Panc1 (cell line): ENCODE results near the gene ZNF212. TPM values are rescaled to one million over a fixed set of nuclear protein-coding genes. Genes with fewer than 3 reads are reported as not detected.

ENCODE experiments used
- ATAC-seq: fragments of 200-7000 bp; cut with Tn5 transposase; 2 replicates; pipeline ENCODE4 v1.9.1; 2020; ENCODE audit warnings: mild to moderate bottlenecking, moderate library complexity
- BruUV-seq: library from RNA; stranded (reverse); fragments of 400-500 nt; replicated peaks from 2 replicates; lab custom pipeline; 2021; lab: Mats Ljungman, UMichigan
- CTCF ChIA-PET: fragments of 300-600 bp; sonication (Branson Sonifier 250); formaldehyde crosslinking; loops from one replicate; lab custom pipeline; 2022; ENCODE audit warnings: antibody characterized with exemption; lab: Charles Lee
- POLR2A ChIA-PET: fragments of 300-600 bp; sonication (Branson Sonifier 250); formaldehyde crosslinking; loops from one replicate; lab custom pipeline; 2022; ENCODE audit warnings: antibody characterized with exemption; lab: Charles Lee
- DNase-seq: peaks from one replicate; pipeline ENCODE4 v3.0.0-alpha.2; 2010; ENCODE audit warnings: low read depth, low spot score
- H3K27ac ChIP-seq: 2 replicates; pipeline ENCODE4 v1.5.1; 2011; ENCODE audit warnings: mild to moderate bottlenecking, low read length, inconsistent platforms
- H3K27me3 ChIP-seq: fragments of 200-500 bp; sonication (Bioruptor generic); 2 replicates; pipeline ENCODE4 v1.6.0; 2014; ENCODE audit warnings: low read length, inconsistent platforms; ENCODE audit not compliant: control insufficient read depth, insufficient read depth
- H3K36me3 ChIP-seq: fragments of 200-500 bp; sonication (Bioruptor generic); 2 replicates; pipeline ENCODE4 v1.5.1; 2014; ENCODE audit warnings: inconsistent platforms, mild to moderate bottlenecking, low read length, moderate library complexity; ENCODE audit not compliant: control insufficient read depth, insufficient read depth
- H3K4me1 ChIP-seq: 2 replicates; pipeline ENCODE4 v1.5.1; 2011; ENCODE audit warnings: inconsistent platforms, mild to moderate bottlenecking, low read length, moderate library complexity; ENCODE audit not compliant: control insufficient read depth, insufficient read depth
- H3K4me3 ChIP-seq, 2 experiments: 2 replicates each; pipeline ENCODE4 v1.5.1; 2011 to 2012; ENCODE audit warnings: low read depth in 2 of 2, low read length in 2 of 2, mild to moderate bottlenecking in 2 of 2, inconsistent platforms in 1 of 2, moderate library complexity in 1 of 2
- H3K9me3 ChIP-seq: fragments of 200-500 bp; sonication (Bioruptor generic); 2 replicates; pipeline ENCODE4 v1.5.1; 2014; ENCODE audit warnings: low read depth, mild to moderate bottlenecking, inconsistent platforms, low read length, moderate library complexity; ENCODE audit not compliant: control insufficient read depth, insufficient read depth
- CTCF ChIP-seq: fragments of 450-650 bp; IDR thresholded peaks from 2 replicates; pipeline ENCODE4 v1.5.1; 2017; ENCODE audit warnings: mild to moderate bottlenecking
- POLR2AphosphoS5 ChIP-seq: IDR thresholded peaks from 2 replicates; pipeline ENCODE4 v1.6.1; 2012; ENCODE audit warnings: mild to moderate bottlenecking, low read depth, low read length, moderate library complexity
- REST ChIP-seq, 2 experiments: IDR thresholded peaks; 2 replicates each; pipeline ENCODE4 v1.6.1; 2011 to 2012; ENCODE audit warnings: low read depth in 2 of 2, control low read depth in 1 of 2, low read length in 1 of 2, mild to moderate bottlenecking in 1 of 2, moderate library complexity in 1 of 2; ENCODE audit not compliant: insufficient read depth in 1 of 2
- SIN3A ChIP-seq: IDR thresholded peaks from 2 replicates; pipeline ENCODE4 v1.6.1; 2012; ENCODE audit warnings: low read depth, mild to moderate bottlenecking, low read length, moderate library complexity, borderline replicate concordance; ENCODE audit not compliant: insufficient read depth
- TCF7L2 ChIP-seq: IDR thresholded peaks from 2 replicates; pipeline ENCODE4 v1.6.1; 2011; ENCODE audit warnings: mild to moderate bottlenecking, low read depth, low read length, inconsistent platforms
- in situ Hi-C: cut with HindIII; loops from 2 replicates; pipeline ENCODE4 v1.10.0; 2016; ENCODE audit warnings: low sequenced_read_pairs, low pct_unique_long_range_greater_than_20kb
- intact Hi-C: fragments of 100-400 bp; cut with micrococcal nuclease; formaldehyde crosslinking; loops from one replicate; pipeline ENCODE4 v1.10.0; 2022; ENCODE audit not compliant: unreplicated experiment
- total RNA-seq: library from RNA; stranded (reverse); gene quantifications from one replicate; pipeline ENCODE4 v1.2.1, GENCODE V29; 2021; ENCODE audit not compliant: unreplicated experiment

ZNF212 gene
- total RNA-seq, 1 experiment from 2014 or later, result 11.3 TPM

DNA sequence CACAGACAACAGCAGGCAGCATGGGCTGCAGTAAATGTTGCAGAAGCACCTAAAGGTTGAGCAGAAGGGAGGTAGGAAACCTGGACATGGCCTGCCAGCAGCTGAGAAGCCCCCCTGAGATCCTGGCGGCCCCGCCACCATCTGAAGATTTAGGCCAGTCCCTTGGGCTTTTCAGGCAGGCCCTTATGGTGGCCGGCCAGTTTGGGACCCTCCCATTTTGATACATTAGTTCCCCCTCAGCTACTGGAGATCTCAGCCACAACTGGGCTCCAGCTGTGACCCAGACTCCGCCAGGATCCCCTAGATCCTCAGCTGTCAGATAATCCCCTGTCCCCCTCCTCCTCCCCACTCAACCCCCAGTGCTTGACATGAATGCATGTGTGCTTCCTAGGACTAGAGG is 56.9 kb downstream of the ZNF212 start:
- ChIA-PET CTCF (interaction anchor here (0.6 kb wide), 1 partner anchor 209 kb away, joined by 6 read pairs; no protein-coding TSS in a partner anchor), POLR2A (interaction anchor here (0.7 kb wide), 1 partner anchor 8 kb away, joined by 6 read pairs; no protein-coding TSS in a partner anchor)
- Histone ChIP-seq H3K27ac (no peak overlapping the region), H3K4me1 (no peaks in the 10 kb centered on the region), H3K4me3 (no peak overlapping the region), H3K27me3 (no peaks in the 10 kb centered on the region), H3K36me3 (no peaks in the 10 kb centered on the region), H3K9me3 (no peaks in the 10 kb centered on the region)
- DNase-seq (no peak), ATAC-seq (no peak)
- TF ChIP-seq SIN3A, result no peak
- no peak for TF ChIP-seq REST (IDR thresholded peaks at IDR 0.05; ENCODE audit: insufficient read depth in 1 of 2, low read depth in 2 of 2, low read length in 1 of 2)
- no peak for TF ChIP-seq POLR2AphosphoS5
- TF ChIP-seq TCF7L2, result no peak
- no peak for TF ChIP-seq CTCF
- in situ Hi-C loops, result no loop called here
- intact Hi-C loops, result no loop called here
- BruUV-seq, result no TSS peak

- intact Hi-C loops (no loop called here), in situ Hi-C loops (no loop called here)
- ATAC-seq (no peak), DNase-seq (no peak)
- CTCF ChIA-PET, result no interaction called here
- no peaks in the 10 kb centered on the region for H3K4me1 ChIP-seq
- no peaks in the 10 kb centered on the region for H3K9me3 ChIP-seq
- TF ChIP-seq REST (IDR thresholded peaks at IDR 0.05; ENCODE audit: insufficient read depth in 1 of 2, low read depth in 2 of 2, low read length in 1 of 2) (no peak), SIN3A (no peak), CTCF (no peak), TCF7L2 (no peak), POLR2AphosphoS5 (no peak)
- H3K4me3 ChIP-seq, result no peak overlapping the region
- POLR2A ChIA-PET, result interaction anchor here (0.7 kb wide), 1 partner anchor 9 kb away, joined by 6 read pairs; no protein-coding TSS in a partner anchor
- no peaks in the 10 kb centered on the region for H3K27me3 ChIP-seq
- H3K27ac ChIP-seq, result no peak overlapping the region
- H3K36me3 ChIP-seq, result no peaks in the 10 kb centered on the region
- BruUV-seq, result no TSS peak
These were observed 57.7 kb downstream of the ZNF212 start for GRCh38 chr7:149297034-149297755.
